ENCODE data around the gene MBD4. TPM values are rescaled to one million over a fixed set of nuclear protein-coding genes. Genes with fewer than 3 reads are reported as not detected.
"Not testable (repeated sequence)": the region's sequence is repeated elsewhere in the genome, so short reads cannot be mapped to it uniquely, and the experiment has no call there.

MBD4 gene
- total RNA-seq, 1 donor: 34.9 TPM

GRCh38 chr3:129418041-129418973 lies 21.4 kb downstream of the MBD4 start:
- no peak for TF ChIP-seq CTCF (IDR thresholded peaks at IDR 0.05; ENCODE audit: insufficient read depth, low read length)
- H3K4me3 ChIP-seq (ENCODE audit: low read depth, low read length): no peak overlapping the region
- no peak for DNase-seq (ENCODE audit: low read depth)

- DNase-seq (ENCODE audit: low read depth): peak; percentile 84
- H3K4me3 ChIP-seq (ENCODE audit: low read depth, low read length): no peak overlapping the region
- TF ChIP-seq CTCF (IDR thresholded peaks at IDR 0.05; ENCODE audit: insufficient read depth, low read length): no peak
Measured at GRCh38 chr3:129417326-129417725, 22.4 kb downstream of the MBD4 start.

GRCh38 chr3:129416415-129416814 lies 23.3 kb downstream of the MBD4 start:
- no peak overlapping the region for H3K4me3 ChIP-seq (ENCODE audit: low read depth, low read length)
- TF ChIP-seq CTCF (IDR thresholded peaks at IDR 0.05; ENCODE audit: insufficient read depth, low read length): no peak
- DNase-seq (ENCODE audit: low read depth): no peak

- DNase-seq (ENCODE audit: low read depth): no peak
Measured at GRCh38 chr3:129415830-129416229, 23.9 kb downstream of the MBD4 start.

GRCh38 chr3:129415378-129415777 lies 24.4 kb downstream of the MBD4 start:
- no peak for DNase-seq (ENCODE audit: low read depth)
- no peak overlapping the region for H3K4me3 ChIP-seq (ENCODE audit: low read depth, low read length)
- no peak for TF ChIP-seq CTCF (IDR thresholded peaks at IDR 0.05; ENCODE audit: insufficient read depth, low read length)

More at GRCh38 chr3:129415830-129416229, 23.9 kb downstream of the MBD4 start:
- H3K4me3 ChIP-seq (ENCODE audit: low read depth, low read length): no peak overlapping the region
- no peak for TF ChIP-seq CTCF (IDR thresholded peaks at IDR 0.05; ENCODE audit: insufficient read depth, low read length)

- no peak for TF ChIP-seq CTCF (IDR thresholded peaks at IDR 0.05; ENCODE audit: insufficient read depth, low read length)
- peak; percentile 93 for DNase-seq (ENCODE audit: low read depth)
- no peak overlapping the region for H3K4me3 ChIP-seq (ENCODE audit: low read depth, low read length)
Measured at GRCh38 chr3:129413687-129414506, 25.9 kb downstream of the MBD4 start.

GRCh38 chr3:129413238-129413637 lies 26.5 kb downstream of the MBD4 start:
- DNase-seq (ENCODE audit: low read depth); H3K4me3 ChIP-seq (ENCODE audit: low read depth, low read length): not testable (repeated sequence)

All from fibroblast of the aortic adventitia (primary cell).